Chondrocyte (in vitro differentiated cells): ENCODE data around the gene BORCS5. TPM values are rescaled to one million over a fixed set of nuclear protein-coding genes. Genes with fewer than 3 reads are reported as not detected.

Source experiments
- DNase-seq: peaks from one replicate; pipeline ENCODE4 v3.0.0; 2021; ENCODE audit warnings: mixed read lengths, low spot score
- H3K27ac Mint-ChIP-seq: one replicate; pipeline ENCODE4 v1.8.0; 2021; ENCODE audit warnings: mild to moderate bottlenecking, moderate library complexity, mixed read lengths; ENCODE audit not compliant: unreplicated experiment
- H3K27me3 Mint-ChIP-seq: 2 replicates; pipeline ENCODE4 v1.8.0; 2021; ENCODE audit warnings: low read depth, mixed read lengths
- H3K36me3 Mint-ChIP-seq: 2 replicates; pipeline ENCODE4 v1.8.0; 2021; ENCODE audit warnings: low read depth, mixed read lengths
- H3K4me1 Mint-ChIP-seq: 2 replicates; pipeline ENCODE4 v1.8.0; 2021; ENCODE audit warnings: low read depth, mild to moderate bottlenecking, mixed read lengths
- H3K4me3 Mint-ChIP-seq: one replicate; pipeline ENCODE4 v1.8.0; 2021; ENCODE audit warnings: mild to moderate bottlenecking, moderate library complexity, mixed read lengths; ENCODE audit not compliant: unreplicated experiment
- H3K9me3 Mint-ChIP-seq: 2 replicates; pipeline ENCODE4 v1.8.0; 2021; ENCODE audit warnings: low read depth, mixed read lengths
- CTCF ChIP-seq: fragments of 200-600 bp; sonication (generic); IDR thresholded peaks from 2 replicates; pipeline ENCODE4 v1.5.0; 2021; ENCODE audit warnings: antibody characterized with exemption, mild to moderate bottlenecking, moderate library complexity
- total RNA-seq: library from RNA; stranded (reverse); gene quantifications from 3 replicates; pipeline ENCODE4 v1.2.1, GENCODE V29; 2021

Gene BORCS5
- total RNA-seq, 1 donor from 2014 or later, result 11.3 TPM

- no peak overlapping the region for H3K4me3 Mint-ChIP-seq
- H3K4me1 Mint-ChIP-seq, result peaks cover 10% of the 10 kb centered on the region
- no peak for DNase-seq
- peaks cover 2% of the 10 kb centered on the region for H3K9me3 Mint-ChIP-seq
- TF ChIP-seq CTCF, result no peak
- peaks cover 1% of the 10 kb centered on the region for H3K36me3 Mint-ChIP-seq
- H3K27me3 Mint-ChIP-seq, result no peaks in the 10 kb centered on the region
- no peak overlapping the region for H3K27ac Mint-ChIP-seq
These were observed 21.7 kb downstream of the BORCS5 start for GRCh38 chr12:12378616-12379015.

- peaks cover 20% of the 10 kb centered on the region for H3K4me1 Mint-ChIP-seq
- no peaks in the 10 kb centered on the region for H3K36me3 Mint-ChIP-seq
- no peaks in the 10 kb centered on the region for H3K27me3 Mint-ChIP-seq
- no peak for DNase-seq
- no peak overlapping the region for H3K4me3 Mint-ChIP-seq
- peaks cover 2% of the 10 kb centered on the region for H3K9me3 Mint-ChIP-seq
- H3K27ac Mint-ChIP-seq, result no peak overlapping the region
- TF ChIP-seq CTCF, result no peak
These were observed 23.2 kb downstream of the BORCS5 start for GRCh38 chr12:12379831-12380730.

GRCh38 chr12:12380949-12381593 is 24.2 kb downstream of the BORCS5 start:
- TF ChIP-seq CTCF, result no peak
- Mint-ChIP-seq H3K27ac (no peak overlapping the region), H3K4me1 (peaks cover 23% of the 10 kb centered on the region), H3K9me3 (peaks cover 2% of the 10 kb centered on the region), H3K4me3 (no peak overlapping the region), H3K36me3 (no peaks in the 10 kb centered on the region), H3K27me3 (no peaks in the 10 kb centered on the region)
- no peak for DNase-seq

GRCh38 chr12:12381982-12382381 is 25.1 kb downstream of the BORCS5 start:
- no peak overlapping the region for H3K4me3 Mint-ChIP-seq
- DNase-seq, result no peak
- no peak for TF ChIP-seq CTCF
- no peaks in the 10 kb centered on the region for H3K36me3 Mint-ChIP-seq
- no peaks in the 10 kb centered on the region for H3K27me3 Mint-ChIP-seq
- H3K27ac Mint-ChIP-seq, result no peak overlapping the region
- H3K9me3 Mint-ChIP-seq, result peaks cover 2% of the 10 kb centered on the region
- H3K4me1 Mint-ChIP-seq, result peaks cover 23% of the 10 kb centered on the region

- no peak for TF ChIP-seq CTCF
- H3K27me3 Mint-ChIP-seq, result no peaks in the 10 kb centered on the region
- no peak for DNase-seq
- peaks cover 2% of the 10 kb centered on the region for H3K9me3 Mint-ChIP-seq
- H3K27ac Mint-ChIP-seq, result peak overlapping the region; percentile 43
- H3K4me3 Mint-ChIP-seq, result no peak overlapping the region
- peaks cover 41% of the 10 kb centered on the region for H3K4me1 Mint-ChIP-seq
- no peaks in the 10 kb centered on the region for H3K36me3 Mint-ChIP-seq
These were observed 27.9 kb downstream of the BORCS5 start for GRCh38 chr12:12384571-12385340.
